Measurements from ENCODE around the gene YWHAE. TPM values are rescaled to one million over a fixed set of nuclear protein-coding genes. Genes with fewer than 3 reads are reported as not detected.
A peak's percentile ranks its signal among the peaks of the same experiment; 100 is the strongest.

Gene YWHAE
- total RNA-seq, 1 experiment from 2014 or later = 1,033 TPM

DNA sequence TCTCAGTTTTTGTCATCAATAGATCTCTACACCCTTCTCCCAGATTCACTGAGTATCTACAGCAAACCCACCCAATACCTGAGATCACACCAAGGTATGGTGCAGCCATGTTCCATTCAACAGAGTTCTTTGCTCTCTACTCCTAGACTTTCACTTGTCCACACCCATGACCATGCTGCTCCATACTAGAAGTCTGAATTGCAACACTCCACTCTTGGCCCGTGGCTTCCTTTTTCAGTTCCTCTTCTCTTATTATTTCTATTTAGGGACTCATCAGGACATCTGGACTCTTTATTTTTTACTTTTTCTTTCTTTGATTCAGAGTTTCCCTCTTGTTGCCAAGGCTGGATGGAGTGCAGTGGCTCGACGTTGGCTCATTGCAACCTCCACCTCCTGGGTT is 37.1 kb downstream of the YWHAE start (continued):
- TF ChIP-seq, protein P1, sequence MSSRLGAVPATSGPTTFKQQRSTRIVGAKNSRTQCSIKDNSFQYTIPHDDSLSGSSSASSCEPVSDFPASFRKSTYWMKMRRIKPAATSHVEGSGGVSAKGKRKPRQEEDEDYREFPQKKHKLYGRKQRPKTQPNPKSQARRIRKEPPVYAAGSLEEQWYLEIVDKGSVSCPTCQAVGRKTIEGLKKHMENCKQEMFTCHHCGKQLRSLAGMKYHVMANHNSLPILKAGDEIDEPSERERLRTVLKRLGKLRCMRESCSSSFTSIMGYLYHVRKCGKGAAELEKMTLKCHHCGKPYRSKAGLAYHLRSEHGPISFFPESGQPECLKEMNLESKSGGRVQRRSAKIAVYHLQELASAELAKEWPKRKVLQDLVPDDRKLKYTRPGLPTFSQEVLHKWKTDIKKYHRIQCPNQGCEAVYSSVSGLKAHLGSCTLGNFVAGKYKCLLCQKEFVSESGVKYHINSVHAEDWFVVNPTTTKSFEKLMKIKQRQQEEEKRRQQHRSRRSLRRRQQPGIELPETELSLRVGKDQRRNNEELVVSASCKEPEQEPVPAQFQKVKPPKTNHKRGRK (CRISPR knock-in tag; IDR thresholded peaks at IDR 0.05; ENCODE audit: borderline replicate concordance) = no peak
- TF ChIP-seq ZNF138 (CRISPR knock-in tag; conservative IDR thresholded peaks at IDR 0.05) = no peak

DNA sequence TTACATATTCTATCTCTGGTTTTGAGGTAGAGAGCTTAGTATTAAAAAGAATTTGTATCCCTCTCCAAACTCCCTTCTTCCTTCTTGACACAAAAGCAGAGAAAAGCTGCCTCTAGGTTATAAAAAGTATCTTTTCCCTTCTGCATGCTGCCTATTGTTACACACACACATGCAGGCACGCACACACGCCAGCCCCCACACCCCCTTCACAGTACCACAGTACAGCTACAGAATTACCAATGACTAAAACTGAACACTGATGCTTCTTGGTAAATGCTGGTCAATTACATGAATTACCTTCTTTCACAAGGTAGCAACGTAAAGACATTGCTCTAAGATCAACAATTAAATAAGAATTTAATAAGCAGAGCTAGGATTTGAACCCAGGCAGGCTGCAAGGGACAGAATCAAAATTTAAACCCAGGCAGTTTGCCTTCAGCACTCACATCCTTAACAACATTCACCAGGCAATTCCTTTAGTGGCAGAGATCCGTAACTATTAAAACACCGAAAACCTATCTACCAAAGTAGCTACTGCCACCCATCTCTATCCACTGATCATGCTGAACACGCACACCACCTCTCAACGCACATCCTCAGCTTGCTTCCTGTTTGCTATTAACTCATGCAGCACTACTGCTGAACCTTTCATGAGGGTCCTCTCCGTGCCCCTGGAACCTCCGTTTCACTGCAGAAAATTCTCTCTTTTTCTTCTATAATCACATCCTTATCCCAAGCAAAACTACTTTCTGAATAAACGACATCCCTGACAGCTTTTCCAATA is 37.8 kb downstream of the YWHAE start:
- H3K9me3 Mint-ChIP-seq = no peaks in the 10 kb centered on the region
- DNase-seq (ENCODE audit: low spot score) = no peak
- H3K36me3 Mint-ChIP-seq = peaks cover 49% of the 10 kb centered on the region
- H3K4me1 Mint-ChIP-seq = peaks cover 38% of the 10 kb centered on the region
- no peak for ATAC-seq
- no peaks in the 10 kb centered on the region for H3K27me3 Mint-ChIP-seq (ENCODE audit: low read depth)
- POLR2A ChIA-PET = interaction anchor here (0.6 kb wide), 1 partner anchor 31 kb away, joined by 3 read pairs; no protein-coding TSS in a partner anchor
- TF ChIP-seq, protein P2, sequence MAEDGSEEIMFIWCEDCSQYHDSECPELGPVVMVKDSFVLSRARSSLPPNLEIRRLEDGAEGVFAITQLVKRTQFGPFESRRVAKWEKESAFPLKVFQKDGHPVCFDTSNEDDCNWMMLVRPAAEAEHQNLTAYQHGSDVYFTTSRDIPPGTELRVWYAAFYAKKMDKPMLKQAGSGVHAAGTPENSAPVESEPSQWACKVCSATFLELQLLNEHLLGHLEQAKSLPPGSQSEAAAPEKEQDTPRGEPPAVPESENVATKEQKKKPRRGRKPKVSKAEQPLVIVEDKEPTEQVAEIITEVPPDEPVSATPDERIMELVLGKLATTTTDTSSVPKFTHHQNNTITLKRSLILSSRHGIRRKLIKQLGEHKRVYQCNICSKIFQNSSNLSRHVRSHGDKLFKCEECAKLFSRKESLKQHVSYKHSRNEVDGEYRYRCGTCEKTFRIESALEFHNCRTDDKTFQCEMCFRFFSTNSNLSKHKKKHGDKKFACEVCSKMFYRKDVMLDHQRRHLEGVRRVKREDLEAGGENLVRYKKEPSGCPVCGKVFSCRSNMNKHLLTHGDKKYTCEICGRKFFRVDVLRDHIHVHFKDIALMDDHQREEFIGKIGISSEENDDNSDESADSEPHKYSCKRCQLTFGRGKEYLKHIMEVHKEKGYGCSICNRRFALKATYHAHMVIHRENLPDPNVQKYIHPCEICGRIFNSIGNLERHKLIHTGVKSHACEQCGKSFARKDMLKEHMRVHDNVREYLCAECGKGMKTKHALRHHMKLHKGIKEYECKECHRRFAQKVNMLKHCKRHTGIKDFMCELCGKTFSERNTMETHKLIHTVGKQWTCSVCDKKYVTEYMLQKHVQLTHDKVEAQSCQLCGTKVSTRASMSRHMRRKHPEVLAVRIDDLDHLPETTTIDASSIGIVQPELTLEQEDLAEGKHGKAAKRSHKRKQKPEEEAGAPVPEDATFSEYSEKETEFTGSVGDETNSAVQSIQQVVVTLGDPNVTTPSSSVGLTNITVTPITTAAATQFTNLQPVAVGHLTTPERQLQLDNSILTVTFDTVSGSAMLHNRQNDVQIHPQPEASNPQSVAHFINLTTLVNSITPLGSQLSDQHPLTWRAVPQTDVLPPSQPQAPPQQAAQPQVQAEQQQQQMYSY (CRISPR knock-in tag; IDR thresholded peaks at IDR 0.05) = no peak
- TF ChIP-seq JUN (CRISPR knock-in tag; IDR thresholded peaks at IDR 0.05) (no peak), ZNF121 (CRISPR knock-in tag; IDR thresholded peaks at IDR 0.05) (no peak), GRHL2 (CRISPR knock-in tag; IDR thresholded peaks at IDR 0.05; ENCODE audit: insufficient replicate concordance, severe bottlenecking) (no peak), TEAD4 (CRISPR knock-in tag; IDR thresholded peaks at IDR 0.05) (no peak), OVOL2 (CRISPR knock-in tag; IDR thresholded peaks at IDR 0.05; ENCODE audit: borderline replicate concordance) (no peak), MYBL2 (CRISPR knock-in tag; IDR thresholded peaks at IDR 0.05) (no peak), TCF7 (CRISPR knock-in tag; IDR thresholded peaks at IDR 0.05; ENCODE audit: low read depth) (no peak), MXD4 (CRISPR knock-in tag; IDR thresholded peaks at IDR 0.05; ENCODE audit: borderline replicate concordance) (no peak), CREM (CRISPR knock-in tag; IDR thresholded peaks at IDR 0.05) (no peak), FOXJ3 (CRISPR knock-in tag; IDR thresholded peaks at IDR 0.05; ENCODE audit: borderline replicate concordance) (no peak)
- TF ChIP-seq, protein P3, sequence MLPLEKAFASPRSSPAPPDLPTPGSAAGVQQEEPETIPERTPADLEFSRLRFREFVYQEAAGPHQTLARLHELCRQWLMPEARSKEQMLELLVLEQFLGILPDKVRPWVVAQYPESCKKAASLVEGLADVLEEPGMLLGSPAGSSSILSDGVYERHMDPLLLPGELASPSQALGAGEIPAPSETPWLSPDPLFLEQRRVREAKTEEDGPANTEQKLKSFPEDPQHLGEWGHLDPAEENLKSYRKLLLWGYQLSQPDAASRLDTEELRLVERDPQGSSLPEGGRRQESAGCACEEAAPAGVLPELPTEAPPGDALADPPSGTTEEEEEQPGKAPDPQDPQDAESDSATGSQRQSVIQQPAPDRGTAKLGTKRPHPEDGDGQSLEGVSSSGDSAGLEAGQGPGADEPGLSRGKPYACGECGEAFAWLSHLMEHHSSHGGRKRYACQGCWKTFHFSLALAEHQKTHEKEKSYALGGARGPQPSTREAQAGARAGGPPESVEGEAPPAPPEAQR (CRISPR knock-in tag; IDR thresholded peaks at IDR 0.05) = no peak
- TF ChIP-seq, protein P4, sequence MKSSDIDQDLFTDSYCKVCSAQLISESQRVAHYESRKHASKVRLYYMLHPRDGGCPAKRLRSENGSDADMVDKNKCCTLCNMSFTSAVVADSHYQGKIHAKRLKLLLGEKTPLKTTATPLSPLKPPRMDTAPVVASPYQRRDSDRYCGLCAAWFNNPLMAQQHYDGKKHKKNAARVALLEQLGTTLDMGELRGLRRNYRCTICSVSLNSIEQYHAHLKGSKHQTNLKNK (CRISPR knock-in tag; IDR thresholded peaks at IDR 0.05) = no peak
- TF ChIP-seq, protein P5, sequence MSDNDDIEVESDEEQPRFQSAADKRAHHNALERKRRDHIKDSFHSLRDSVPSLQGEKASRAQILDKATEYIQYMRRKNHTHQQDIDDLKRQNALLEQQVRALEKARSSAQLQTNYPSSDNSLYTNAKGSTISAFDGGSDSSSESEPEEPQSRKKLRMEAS (CRISPR knock-in tag; IDR thresholded peaks at IDR 0.05) = no peak
- TF ChIP-seq, protein P6, sequence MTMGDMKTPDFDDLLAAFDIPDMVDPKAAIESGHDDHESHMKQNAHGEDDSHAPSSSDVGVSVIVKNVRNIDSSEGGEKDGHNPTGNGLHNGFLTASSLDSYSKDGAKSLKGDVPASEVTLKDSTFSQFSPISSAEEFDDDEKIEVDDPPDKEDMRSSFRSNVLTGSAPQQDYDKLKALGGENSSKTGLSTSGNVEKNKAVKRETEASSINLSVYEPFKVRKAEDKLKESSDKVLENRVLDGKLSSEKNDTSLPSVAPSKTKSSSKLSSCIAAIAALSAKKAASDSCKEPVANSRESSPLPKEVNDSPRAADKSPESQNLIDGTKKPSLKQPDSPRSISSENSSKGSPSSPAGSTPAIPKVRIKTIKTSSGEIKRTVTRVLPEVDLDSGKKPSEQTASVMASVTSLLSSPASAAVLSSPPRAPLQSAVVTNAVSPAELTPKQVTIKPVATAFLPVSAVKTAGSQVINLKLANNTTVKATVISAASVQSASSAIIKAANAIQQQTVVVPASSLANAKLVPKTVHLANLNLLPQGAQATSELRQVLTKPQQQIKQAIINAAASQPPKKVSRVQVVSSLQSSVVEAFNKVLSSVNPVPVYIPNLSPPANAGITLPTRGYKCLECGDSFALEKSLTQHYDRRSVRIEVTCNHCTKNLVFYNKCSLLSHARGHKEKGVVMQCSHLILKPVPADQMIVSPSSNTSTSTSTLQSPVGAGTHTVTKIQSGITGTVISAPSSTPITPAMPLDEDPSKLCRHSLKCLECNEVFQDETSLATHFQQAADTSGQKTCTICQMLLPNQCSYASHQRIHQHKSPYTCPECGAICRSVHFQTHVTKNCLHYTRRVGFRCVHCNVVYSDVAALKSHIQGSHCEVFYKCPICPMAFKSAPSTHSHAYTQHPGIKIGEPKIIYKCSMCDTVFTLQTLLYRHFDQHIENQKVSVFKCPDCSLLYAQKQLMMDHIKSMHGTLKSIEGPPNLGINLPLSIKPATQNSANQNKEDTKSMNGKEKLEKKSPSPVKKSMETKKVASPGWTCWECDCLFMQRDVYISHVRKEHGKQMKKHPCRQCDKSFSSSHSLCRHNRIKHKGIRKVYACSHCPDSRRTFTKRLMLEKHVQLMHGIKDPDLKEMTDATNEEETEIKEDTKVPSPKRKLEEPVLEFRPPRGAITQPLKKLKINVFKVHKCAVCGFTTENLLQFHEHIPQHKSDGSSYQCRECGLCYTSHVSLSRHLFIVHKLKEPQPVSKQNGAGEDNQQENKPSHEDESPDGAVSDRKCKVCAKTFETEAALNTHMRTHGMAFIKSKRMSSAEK (CRISPR knock-in tag; IDR thresholded peaks at IDR 0.05; ENCODE audit: borderline replicate concordance) = no peak
- TF ChIP-seq, protein P7, sequence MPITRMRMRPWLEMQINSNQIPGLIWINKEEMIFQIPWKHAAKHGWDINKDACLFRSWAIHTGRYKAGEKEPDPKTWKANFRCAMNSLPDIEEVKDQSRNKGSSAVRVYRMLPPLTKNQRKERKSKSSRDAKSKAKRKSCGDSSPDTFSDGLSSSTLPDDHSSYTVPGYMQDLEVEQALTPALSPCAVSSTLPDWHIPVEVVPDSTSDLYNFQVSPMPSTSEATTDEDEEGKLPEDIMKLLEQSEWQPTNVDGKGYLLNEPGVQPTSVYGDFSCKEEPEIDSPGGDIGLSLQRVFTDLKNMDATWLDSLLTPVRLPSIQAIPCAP (CRISPR knock-in tag; IDR thresholded peaks at IDR 0.05) = no peak
- CTCF ChIA-PET = interaction anchor here (0.9 kb wide), 1 partner anchor 30 kb away, joined by 3 read pairs; no protein-coding TSS in a partner anchor
- no peak overlapping the region for H3K4me3 Mint-ChIP-seq
- peak overlapping the region; percentile 85 for H3K27ac Mint-ChIP-seq

Data from WTC11 (cell line).